DMS114 treated with DMSO at 0.1 percent for 48 hours (cell line): ENCODE measurements around the gene ELAVL2.

ENCODE experiments used
- DNase-seq: peaks from one replicate; lab custom pipeline; 2025; ENCODE audit not compliant: unreplicated experiment; lab: John Stamatoyannopoulos, UW

The ELAVL2 gene

DNA sequence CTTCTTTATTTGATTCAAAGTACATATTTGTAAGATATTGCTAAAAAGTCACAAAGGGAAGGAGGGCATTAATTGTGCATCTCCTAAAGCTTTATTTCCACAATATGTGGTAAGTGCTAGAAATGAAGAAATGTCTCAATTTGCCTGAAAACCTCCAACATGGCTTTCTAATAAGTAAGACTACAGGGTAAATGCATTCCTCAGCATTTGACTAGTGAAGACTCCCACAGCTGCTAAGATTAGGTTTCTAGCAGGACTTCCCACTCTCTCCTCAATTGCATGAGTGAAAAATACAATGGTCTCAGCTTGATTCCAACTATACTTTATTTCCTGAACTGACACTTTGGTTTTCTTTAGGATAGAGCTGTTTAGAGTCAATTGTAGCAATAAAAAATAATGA is 162.1 kb downstream of the ELAVL2 start:
- no peak for DNase-seq

- no peak for DNase-seq
These were observed 162.5 kb downstream of the ELAVL2 start for GRCh38 chr9:23663536-23663935.

DNA sequence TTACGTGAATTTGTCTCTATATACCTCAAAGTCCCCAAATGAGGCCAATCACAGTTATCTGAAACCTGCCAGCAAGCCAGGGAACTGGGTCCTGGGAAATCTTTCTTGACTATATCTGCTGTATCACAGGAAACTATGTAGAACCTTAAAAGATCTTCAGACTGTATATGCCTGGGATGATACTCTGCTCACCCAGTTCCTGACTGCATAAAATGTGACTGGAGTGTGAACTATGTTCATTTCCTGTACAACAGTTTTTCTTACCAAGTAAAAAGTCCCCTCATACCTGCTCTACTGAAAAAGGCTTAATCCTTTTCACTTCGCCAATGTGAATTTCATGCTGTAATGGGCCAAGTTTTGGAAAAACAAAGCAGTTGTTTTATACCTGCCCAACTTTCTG is 162.9 kb downstream of the ELAVL2 start:
- DNase-seq, result no peak

GRCh38 chr9:23662320-23662719 is 163.7 kb downstream of the ELAVL2 start:
- no peak for DNase-seq

DNA sequence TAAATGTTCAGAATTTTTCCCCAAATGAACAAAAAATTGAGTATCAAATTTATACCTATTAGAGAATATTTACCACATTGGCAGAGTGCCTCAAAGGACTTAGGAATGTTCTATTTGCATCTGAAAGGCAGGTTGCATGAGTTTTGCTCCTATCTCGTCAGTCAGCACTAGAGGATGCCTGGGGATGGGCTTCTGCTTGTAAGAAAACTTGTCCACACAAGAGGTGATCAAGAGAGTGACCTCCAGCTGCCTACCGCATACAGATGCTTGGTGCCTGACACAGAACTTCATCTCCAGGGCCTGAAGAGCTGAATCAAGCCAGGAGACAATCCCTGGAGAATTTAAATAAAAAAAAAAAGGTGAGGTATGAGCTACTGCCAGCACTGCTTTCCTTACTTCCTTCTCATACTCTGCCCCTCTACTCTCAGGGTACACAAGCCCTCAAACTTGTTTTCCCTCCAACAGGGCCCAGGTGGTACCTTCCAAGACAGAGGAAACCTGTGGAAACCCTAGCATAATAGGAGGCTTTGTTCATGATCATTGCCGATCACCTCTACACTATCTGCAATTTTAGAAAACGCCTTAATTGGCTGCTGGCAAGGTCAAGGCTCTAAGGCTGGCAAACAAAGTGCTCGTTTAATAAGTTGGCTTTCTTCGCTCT is 166.6 kb downstream of the ELAVL2 start:
- DNase-seq, result no peak

DNA sequence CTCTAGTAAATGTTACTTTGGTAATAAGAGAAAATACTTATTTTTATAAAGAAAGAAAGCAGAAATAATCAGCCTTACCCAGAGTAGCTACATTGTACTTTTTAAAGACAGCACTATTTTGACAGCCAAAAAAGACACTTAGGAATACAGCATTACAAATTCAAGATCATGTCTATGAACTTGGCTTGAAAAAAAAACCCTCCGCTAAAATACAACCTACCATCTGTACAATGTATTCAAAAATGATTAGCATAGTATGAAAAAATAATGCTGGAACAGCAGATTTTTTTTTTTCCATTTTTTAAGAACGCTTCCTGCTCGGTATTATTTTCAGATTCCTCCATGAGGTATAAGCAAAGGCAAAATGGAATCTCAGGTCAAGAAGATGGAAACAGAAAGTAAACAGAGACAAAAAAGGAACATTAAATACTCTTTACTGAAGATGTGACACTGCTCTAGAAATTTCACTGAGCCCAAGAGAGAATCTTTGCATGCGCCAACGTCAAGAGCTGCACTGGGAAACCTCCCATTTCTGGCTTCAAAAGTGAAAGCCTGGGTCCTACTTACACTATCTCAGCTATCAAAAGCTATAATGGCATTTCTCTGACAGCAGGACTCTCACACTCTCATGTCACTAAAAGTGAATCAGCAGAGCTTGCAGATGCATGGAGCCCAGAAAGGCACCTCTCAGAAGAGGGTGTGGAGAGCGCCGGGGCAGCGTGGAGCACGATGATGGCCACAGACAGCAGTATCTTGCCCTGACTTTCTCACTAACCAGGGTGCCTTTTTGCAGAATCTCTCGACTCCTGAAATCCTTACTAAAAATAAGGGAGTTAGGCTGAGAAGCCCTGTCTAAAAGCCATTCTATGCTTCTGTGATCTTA is 167.4 kb downstream of the ELAVL2 start:
- DNase-seq, result no peak

DNA sequence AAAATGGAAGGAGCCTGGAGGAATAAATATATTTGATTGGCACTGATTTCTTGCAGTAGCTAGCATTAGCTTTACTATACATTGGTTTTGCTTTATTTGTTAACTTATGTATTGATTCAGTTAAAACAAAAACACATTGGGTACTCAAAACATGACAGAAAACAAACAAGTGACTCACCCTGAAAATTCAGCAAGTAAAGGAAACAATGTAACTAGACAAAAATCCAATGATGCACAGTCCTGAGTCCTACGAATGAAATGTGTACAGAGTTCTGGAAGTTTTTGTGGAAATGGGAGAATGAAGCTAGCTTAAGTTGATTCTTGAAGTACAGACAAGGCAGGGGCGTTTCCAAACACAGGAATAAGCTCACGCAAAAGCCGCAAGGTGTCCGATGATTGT is 175.0 kb downstream of the ELAVL2 start:
- no peak for DNase-seq

DNA sequence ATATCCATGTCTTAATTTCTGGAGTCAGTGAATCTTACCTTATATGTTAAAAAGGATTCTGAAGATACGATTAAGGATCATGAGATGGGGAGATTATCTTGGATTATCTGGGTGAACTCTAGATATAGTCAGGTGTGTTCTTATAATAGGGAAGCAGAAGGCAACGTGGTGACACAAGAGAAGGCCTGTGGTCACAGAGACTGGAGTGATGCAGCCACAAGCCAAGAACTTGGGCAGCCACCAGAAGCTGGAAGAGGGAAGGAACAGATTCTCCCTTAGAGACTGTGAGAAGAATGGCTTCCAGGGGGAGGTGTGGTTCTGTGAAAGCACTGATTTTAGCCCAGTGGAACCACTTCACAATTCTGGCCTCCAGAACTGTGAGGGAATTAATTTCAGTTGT is 177.4 kb downstream of the ELAVL2 start:
- DNase-seq, result no peak

- DNase-seq, result no peak
These were observed 181.1 kb downstream of the ELAVL2 start for GRCh38 chr9:23644896-23645295.

- DNase-seq, result no peak
These were observed 181.7 kb downstream of the ELAVL2 start for GRCh38 chr9:23644326-23644725.

DNA sequence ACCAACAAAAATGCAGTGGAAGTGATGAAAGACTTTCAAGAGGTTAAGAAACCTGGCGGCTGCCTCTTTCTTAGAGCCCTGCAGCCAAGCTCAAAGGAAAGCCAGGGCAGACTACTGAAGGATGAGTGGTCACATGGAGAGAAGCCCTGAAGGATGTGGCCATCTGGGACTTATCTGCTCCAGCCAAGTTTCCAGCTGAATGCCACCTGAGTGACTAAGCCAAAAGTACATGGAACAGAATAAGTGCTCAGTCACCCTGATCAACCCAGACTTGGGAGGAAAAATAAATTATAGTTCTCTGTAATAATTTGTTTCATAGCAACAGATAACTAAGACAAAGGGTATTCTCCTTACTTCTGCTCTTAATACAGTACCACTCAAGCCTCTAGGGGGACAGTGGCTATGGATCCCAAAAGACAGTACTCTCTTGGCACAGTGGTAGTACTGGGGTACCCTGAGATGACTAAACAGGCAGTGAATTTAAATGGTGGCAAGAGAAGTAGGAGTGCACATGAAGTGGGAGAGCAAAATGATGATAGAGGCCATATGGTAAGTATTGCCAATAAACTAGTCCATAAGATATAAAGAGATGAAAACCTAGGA is 182.3 kb downstream of the ELAVL2 start:
- DNase-seq, result no peak
